ENCODE measurements around the gene BOLA2B.
"Not testable (repeated sequence)": the region's sequence is repeated elsewhere in the genome, so short reads cannot be mapped to it uniquely, and the experiment has no call there.

The BOLA2B gene

DNA sequence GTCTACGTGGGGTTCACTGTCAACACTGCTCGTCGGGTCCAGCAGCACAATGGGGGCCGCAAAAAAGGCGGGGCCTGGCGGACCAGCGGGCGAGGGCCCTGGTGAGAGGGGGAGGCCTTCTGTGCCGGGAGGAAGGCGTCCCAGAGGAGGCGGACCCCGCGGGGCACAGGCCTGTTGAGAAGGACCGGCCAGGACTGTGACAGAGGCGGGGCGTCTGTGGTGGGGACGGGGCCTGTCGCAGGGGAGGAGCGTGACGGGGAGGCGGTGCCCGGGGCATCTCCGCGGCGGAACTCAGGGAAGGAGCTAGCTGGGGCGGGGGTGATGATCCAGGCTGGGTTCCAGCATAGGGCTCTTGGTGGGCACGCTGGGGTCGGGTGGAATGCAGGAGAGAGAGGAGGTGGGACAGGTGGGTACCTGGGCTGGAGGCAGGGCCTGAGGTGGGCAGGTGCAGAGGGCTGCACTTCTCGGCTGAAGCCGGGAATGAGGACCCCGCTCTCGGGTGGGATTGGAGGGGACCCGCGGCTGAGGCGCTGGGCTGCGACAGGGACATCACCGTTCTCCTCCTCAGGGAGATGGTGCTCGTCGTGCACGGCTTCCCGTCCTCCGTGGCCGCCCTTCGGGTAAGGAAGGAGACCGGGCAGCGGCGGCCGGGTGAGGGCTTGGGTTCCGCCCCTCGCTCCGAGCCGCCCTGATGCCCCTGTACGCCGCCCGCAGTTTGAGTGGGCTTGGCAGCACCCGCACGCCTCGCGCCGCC, 883 bp upstream of the BOLA2B start:
- H3K27ac ChIP-seq (ENCODE audit: insufficient read depth, low read length, poor library complexity, severe bottlenecking): not testable (repeated sequence)

DNA sequence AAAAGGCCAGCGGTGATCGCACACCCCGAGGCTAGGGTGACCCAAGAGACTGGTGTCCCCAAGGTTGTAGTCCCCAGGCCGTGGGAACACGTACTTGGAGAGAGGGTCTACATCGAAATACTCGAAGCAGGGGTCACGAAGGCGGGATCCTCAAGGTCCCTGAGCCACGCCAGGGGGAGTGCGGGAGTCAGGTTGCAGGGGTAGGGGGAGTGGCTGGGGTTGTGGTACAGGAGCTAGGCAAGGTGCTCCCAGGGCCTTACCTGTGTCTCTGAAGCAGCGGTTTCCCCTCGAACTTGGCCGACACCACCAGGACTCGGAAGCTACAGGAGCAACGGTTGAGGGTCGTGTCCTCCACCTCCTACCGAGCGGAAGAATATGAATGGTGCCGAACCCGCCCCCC, 368 bp downstream of the BOLA2B start:
- H3K27me3 ChIP-seq (replicated peaks; ENCODE audit: control insufficient read depth, insufficient read depth, low read length, poor library complexity, severe bottlenecking): not testable (repeated sequence)

More for the DNA sequence above, 883 bp upstream of the BOLA2B start:
- not testable (repeated sequence) for H3K9me3 ChIP-seq (ENCODE audit: control insufficient read depth, low read length); DNase-seq; H3K4me3 ChIP-seq (ENCODE audit: insufficient read depth, low read depth, low read length, poor library complexity, severe bottlenecking); H3K4me1 ChIP-seq (ENCODE audit: control insufficient read depth, insufficient read depth, low read length, poor library complexity, severe bottlenecking); H3K36me3 ChIP-seq (ENCODE audit: control insufficient read depth, insufficient read depth, low read length); H3K27me3 ChIP-seq (replicated peaks; ENCODE audit: control insufficient read depth, insufficient read depth, low read length, poor library complexity, severe bottlenecking)

DNA sequence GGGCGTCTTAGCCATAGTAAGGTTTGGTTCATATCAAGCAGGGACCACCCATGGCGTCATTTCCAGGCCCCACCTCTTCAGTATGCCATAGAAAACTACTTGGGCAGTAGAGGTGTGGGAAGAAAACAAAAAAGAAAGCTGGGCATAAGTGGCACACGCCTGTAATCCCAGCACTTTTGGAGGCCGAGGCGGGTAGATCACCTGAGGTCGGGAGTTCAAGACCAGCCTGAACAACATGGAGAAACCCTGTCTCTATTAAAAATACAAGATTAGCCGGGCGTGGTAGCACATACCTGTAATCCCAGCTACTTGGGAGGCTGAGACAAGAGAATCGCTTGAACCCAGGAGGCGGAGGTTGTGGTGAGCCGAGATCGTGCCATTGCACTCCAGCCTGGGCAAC, 2.3 kb downstream of the BOLA2B start:
- peaks cover 21% of the 10 kb centered on the region for H3K36me3 ChIP-seq (ENCODE audit: control insufficient read depth, insufficient read depth, low read length)
- H3K4me3 ChIP-seq (ENCODE audit: insufficient read depth, low read depth, low read length, poor library complexity, severe bottlenecking); H3K27me3 ChIP-seq (replicated peaks; ENCODE audit: control insufficient read depth, insufficient read depth, low read length, poor library complexity, severe bottlenecking); H3K27ac ChIP-seq (ENCODE audit: insufficient read depth, low read length, poor library complexity, severe bottlenecking); DNase-seq; H3K9me3 ChIP-seq (ENCODE audit: control insufficient read depth, low read length): not testable (repeated sequence)
- peaks cover 22% of the 10 kb centered on the region for H3K4me1 ChIP-seq (ENCODE audit: control insufficient read depth, insufficient read depth, low read length, poor library complexity, severe bottlenecking)

More for the DNA sequence above, 368 bp downstream of the BOLA2B start:
- not testable (repeated sequence) for H3K4me3 ChIP-seq (ENCODE audit: insufficient read depth, low read depth, low read length, poor library complexity, severe bottlenecking); DNase-seq; H3K36me3 ChIP-seq (ENCODE audit: control insufficient read depth, insufficient read depth, low read length); H3K9me3 ChIP-seq (ENCODE audit: control insufficient read depth, low read length); H3K4me1 ChIP-seq (ENCODE audit: control insufficient read depth, insufficient read depth, low read length, poor library complexity, severe bottlenecking); H3K27ac ChIP-seq (ENCODE audit: insufficient read depth, low read length, poor library complexity, severe bottlenecking)

DNA sequence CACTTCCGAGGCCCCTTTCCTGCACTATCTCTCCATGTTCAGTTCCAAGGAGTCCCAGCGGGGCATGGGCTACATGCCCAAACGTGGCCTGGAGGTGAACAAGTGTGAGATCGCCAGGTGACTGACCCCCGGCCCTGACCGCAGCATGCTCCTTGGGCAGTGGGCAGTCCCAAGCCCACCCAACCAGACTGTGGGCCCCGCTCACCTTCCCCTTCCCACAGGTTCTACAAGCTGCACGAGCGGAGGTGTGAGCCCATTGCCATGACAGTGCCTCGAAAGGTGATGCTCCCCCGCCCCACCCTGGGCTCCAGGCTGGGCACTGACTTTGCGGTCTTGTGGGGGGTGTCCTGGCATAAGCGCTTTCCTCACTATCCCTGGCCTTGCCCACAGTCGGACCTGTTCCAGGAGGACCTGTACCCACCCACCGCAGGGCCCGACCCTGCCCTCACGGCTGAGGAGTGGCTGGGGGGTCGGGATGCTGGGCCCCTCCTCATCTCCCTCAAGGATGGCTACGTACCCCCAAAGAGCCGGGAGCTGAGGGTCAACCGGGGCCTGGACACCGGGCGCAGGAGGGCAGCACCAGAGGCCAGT, 5.4 kb downstream of the BOLA2B start:
- H3K4me1 ChIP-seq (ENCODE audit: control insufficient read depth, insufficient read depth, low read length, poor library complexity, severe bottlenecking): peaks cover 33% of the 10 kb centered on the region
- H3K36me3 ChIP-seq (ENCODE audit: control insufficient read depth, insufficient read depth, low read length): peaks cover 29% of the 10 kb centered on the region
- H3K4me3 ChIP-seq (ENCODE audit: insufficient read depth, low read depth, low read length, poor library complexity, severe bottlenecking): no peak overlapping the region
- H3K27me3 ChIP-seq (replicated peaks; ENCODE audit: control insufficient read depth, insufficient read depth, low read length, poor library complexity, severe bottlenecking): no peaks in the 10 kb centered on the region
- DNase-seq: no peak
- H3K27ac ChIP-seq (ENCODE audit: insufficient read depth, low read length, poor library complexity, severe bottlenecking): peak overlapping the region; percentile 25
- no peaks in the 10 kb centered on the region for H3K9me3 ChIP-seq (ENCODE audit: control insufficient read depth, low read length)

DNA sequence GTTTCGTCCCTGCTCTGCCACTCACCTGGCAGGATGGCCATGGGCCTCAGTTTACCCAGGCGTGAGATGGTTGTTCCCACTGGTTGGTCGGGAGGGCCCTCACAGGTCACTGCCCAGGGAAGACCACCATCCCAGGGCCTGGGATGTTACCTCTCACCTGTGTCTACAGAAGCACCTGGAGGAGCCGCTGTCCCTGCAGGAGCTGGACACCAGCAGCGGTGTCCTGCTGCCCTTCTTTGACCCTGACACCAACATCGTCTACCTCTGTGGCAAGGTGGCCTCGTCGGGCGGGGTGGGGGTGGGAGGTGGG, 6.0 kb downstream of the BOLA2B start:
- Histone ChIP-seq H3K4me1 (ENCODE audit: control insufficient read depth, insufficient read depth, low read length, poor library complexity, severe bottlenecking) (peaks cover 33% of the 10 kb centered on the region), H3K27me3 (replicated peaks; ENCODE audit: control insufficient read depth, insufficient read depth, low read length, poor library complexity, severe bottlenecking) (no peaks in the 10 kb centered on the region), H3K4me3 (ENCODE audit: insufficient read depth, low read depth, low read length, poor library complexity, severe bottlenecking) (peak overlapping the region; percentile 97), H3K9me3 (ENCODE audit: control insufficient read depth, low read length) (no peaks in the 10 kb centered on the region), H3K36me3 (ENCODE audit: control insufficient read depth, insufficient read depth, low read length) (peaks cover 29% of the 10 kb centered on the region), H3K27ac (ENCODE audit: insufficient read depth, low read length, poor library complexity, severe bottlenecking) (peak overlapping the region; percentile 94)
- DNase-seq: no peak

DNA sequence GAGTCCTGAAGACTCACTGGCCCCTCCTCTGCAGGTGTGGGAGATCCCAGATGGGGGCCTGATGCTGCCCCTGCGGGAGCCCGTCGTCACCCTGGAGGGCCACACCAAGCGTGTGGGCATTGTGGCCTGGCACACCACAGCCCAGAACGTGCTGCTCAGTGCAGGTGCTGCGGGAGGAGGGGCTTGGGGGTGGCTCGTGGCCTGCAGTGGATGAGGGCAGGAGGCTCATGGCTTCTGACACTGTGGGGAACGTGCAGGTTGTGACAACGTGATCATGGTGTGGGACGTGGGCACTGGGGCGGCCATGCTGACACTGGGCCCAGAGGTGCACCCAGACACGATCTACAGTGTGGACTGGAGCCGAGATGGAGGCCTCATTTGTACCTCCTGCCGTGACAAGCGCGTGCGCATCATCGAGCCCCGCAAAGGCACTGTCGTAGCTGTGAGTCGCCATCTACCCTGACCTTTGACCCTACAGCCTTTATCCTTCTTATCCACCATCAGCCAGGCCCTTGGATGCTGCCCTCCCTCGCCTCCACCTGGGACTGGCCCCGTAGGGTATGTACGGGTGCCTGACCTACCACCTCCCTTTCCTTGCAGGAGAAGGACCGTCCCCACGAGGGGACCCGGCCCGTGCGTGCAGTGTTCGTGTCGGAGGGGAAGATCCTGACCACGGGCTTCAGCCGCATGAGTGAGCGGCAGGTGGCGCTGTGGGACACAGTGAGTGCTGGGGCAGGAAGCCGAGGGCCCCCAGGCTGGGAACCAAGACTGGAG, 6.5 kb downstream of the BOLA2B start:
- Histone ChIP-seq H3K36me3 (ENCODE audit: control insufficient read depth, insufficient read depth, low read length) (peaks cover 29% of the 10 kb centered on the region), H3K9me3 (ENCODE audit: control insufficient read depth, low read length) (no peaks in the 10 kb centered on the region), H3K27me3 (replicated peaks; ENCODE audit: control insufficient read depth, insufficient read depth, low read length, poor library complexity, severe bottlenecking) (no peaks in the 10 kb centered on the region), H3K27ac (ENCODE audit: insufficient read depth, low read length, poor library complexity, severe bottlenecking) (peak overlapping the region; percentile 94), H3K4me3 (ENCODE audit: insufficient read depth, low read depth, low read length, poor library complexity, severe bottlenecking) (peak overlapping the region; percentile 97), H3K4me1 (ENCODE audit: control insufficient read depth, insufficient read depth, low read length, poor library complexity, severe bottlenecking) (peaks cover 33% of the 10 kb centered on the region)
- DNase-seq: peak; percentile 72 to 83 (median 74)

DNA sequence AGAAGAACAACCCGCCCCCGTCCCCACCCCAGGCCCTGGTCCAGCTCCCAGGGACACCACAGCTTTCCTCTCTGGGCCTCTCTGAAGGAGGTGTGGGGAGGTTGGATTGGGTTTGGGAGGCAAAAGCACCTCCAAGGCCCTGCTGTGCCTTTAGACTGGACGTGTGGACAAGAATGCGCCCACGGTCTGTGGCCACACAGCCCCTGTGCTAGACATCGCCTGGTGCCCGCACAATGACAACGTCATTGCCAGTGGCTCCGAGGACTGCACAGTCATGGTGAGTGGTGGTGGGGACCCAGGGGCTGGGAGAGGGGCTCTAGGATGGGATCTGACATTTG, 7.1 kb downstream of the BOLA2B start:
- Histone ChIP-seq H3K4me1 (ENCODE audit: control insufficient read depth, insufficient read depth, low read length, poor library complexity, severe bottlenecking) (peaks cover 33% of the 10 kb centered on the region), H3K27ac (ENCODE audit: insufficient read depth, low read length, poor library complexity, severe bottlenecking) (peak overlapping the region; percentile 94), H3K9me3 (ENCODE audit: control insufficient read depth, low read length) (no peaks in the 10 kb centered on the region), H3K36me3 (ENCODE audit: control insufficient read depth, insufficient read depth, low read length) (peaks cover 29% of the 10 kb centered on the region), H3K4me3 (ENCODE audit: insufficient read depth, low read depth, low read length, poor library complexity, severe bottlenecking) (peak overlapping the region; percentile 97), H3K27me3 (replicated peaks; ENCODE audit: control insufficient read depth, insufficient read depth, low read length, poor library complexity, severe bottlenecking) (no peaks in the 10 kb centered on the region)
- no peak for DNase-seq

DNA sequence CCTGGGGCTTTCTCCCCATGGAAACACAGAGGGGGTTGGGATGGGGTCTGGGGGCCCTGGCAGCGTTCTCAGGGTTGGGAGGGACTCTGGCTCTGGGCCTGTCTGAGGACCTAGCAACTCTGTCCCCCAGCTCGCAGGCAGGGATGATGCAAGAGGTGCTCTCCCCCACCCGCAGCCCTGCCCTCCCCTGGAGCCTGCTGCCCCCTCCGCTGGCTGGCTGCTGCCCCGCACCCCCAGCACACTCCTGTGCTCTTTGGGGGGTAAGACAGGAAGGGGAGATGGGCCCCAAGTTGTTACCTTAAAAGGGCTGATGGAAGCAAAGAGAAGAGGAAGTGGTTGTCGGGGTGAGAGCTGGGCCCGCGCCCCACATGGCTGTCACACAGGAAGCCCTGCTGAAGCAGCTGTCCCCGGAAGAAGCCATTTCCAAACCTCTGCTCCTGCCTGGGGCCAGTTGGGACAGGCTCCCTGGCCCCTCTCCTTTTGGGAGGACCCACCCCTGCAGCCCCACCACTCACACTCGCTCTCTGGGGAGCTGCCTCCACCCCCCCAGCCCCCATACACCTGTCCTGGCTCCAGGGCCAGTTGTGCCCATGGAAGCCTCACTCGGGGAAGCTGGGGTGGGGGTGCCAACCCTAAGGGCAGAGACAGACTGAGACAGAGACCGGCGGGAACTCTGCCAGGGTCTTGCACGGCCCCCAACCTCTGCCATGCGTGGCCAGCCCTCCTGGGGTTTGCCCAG, 7.6 kb downstream of the BOLA2B start:
- H3K36me3 ChIP-seq (ENCODE audit: control insufficient read depth, insufficient read depth, low read length): peaks cover 29% of the 10 kb centered on the region
- peak; percentile 68 to 77 (median 71) for DNase-seq
- peaks cover 33% of the 10 kb centered on the region for H3K4me1 ChIP-seq (ENCODE audit: control insufficient read depth, insufficient read depth, low read length, poor library complexity, severe bottlenecking)
- H3K9me3 ChIP-seq (ENCODE audit: control insufficient read depth, low read length): no peaks in the 10 kb centered on the region
- peak overlapping the region; percentile 97 for H3K4me3 ChIP-seq (ENCODE audit: insufficient read depth, low read depth, low read length, poor library complexity, severe bottlenecking)
- H3K27ac ChIP-seq (ENCODE audit: insufficient read depth, low read length, poor library complexity, severe bottlenecking): peak overlapping the region; percentile 94
- H3K27me3 ChIP-seq (replicated peaks; ENCODE audit: control insufficient read depth, insufficient read depth, low read length, poor library complexity, severe bottlenecking): no peaks in the 10 kb centered on the region

DNA sequence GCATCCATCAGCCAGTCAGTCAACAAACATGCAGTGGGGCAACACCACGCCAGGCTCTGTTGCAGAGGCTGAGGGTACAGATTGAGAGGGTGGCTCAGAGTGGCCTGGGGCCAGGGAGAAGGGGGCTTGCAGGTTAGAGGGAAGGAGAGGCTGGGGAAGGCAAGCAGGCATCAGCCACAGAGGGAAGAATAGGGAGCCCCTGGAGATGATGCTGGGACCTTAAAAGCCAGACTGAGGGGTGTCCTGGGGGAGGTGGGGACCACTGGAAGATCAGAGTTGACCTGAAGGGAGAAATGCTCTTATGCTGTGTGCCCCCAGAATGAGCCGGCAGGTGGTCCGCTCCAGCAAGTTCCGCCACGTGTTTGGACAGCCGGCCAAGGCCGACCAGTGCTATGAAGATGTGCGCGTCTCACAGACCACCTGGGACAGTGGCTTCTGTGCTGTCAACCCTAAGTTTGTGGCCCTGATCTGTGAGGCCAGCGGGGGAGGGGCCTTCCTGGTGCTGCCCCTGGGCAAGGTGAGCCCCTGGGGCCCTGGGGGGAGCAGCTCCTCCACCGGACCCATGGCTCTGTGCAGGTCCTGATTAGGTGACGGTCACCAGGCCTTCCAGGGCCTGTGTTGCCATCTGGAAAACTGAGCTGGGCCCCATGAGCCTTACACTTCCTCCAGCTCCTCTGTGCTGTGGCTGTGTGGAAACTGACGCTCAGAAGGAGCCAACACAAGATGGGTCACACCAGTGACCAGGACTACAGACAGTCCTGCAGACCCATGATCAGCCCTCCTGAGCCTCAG, 8.4 kb downstream of the BOLA2B start:
- peak overlapping the region; percentile 94 for H3K27ac ChIP-seq (ENCODE audit: insufficient read depth, low read length, poor library complexity, severe bottlenecking)

More for the DNA sequence above, 8.4 kb downstream of the BOLA2B start:
- Histone ChIP-seq H3K4me3 (ENCODE audit: insufficient read depth, low read depth, low read length, poor library complexity, severe bottlenecking) (peak overlapping the region; percentile 97), H3K36me3 (ENCODE audit: control insufficient read depth, insufficient read depth, low read length) (peaks cover 29% of the 10 kb centered on the region), H3K9me3 (ENCODE audit: control insufficient read depth, low read length) (no peaks in the 10 kb centered on the region), H3K27me3 (replicated peaks; ENCODE audit: control insufficient read depth, insufficient read depth, low read length, poor library complexity, severe bottlenecking) (no peaks in the 10 kb centered on the region), H3K4me1 (ENCODE audit: control insufficient read depth, insufficient read depth, low read length, poor library complexity, severe bottlenecking) (peaks cover 33% of the 10 kb centered on the region)
- peak in 1 of 3 donors; percentile 5 for DNase-seq
